SK-N-SH treated with all-trans-retinoic acid at 6 μM for 48 hours (cell line): ENCODE results near the gene CACNA1A.

Source experiments
- ATAC-seq: fragments of 200-7000 bp; cut with Tn5 transposase; 3 replicates; pipeline ENCODE4 v1.9.1; 2020; ENCODE audit warnings: mild to moderate bottlenecking, moderate library complexity
- ARNTL ChIP-seq: fragments of 450-650 bp; formaldehyde crosslinking; IDR thresholded peaks from 2 replicates; pipeline ENCODE4 v1.5.0; 2020; ENCODE audit warnings: low read depth, mild to moderate bottlenecking, moderate library complexity, borderline replicate concordance
- BACH2 ChIP-seq: fragments of 250-450 bp; sonication (Bioruptor Pico); IDR thresholded peaks from 2 replicates; pipeline ENCODE4 v1.9.0; 2021; ENCODE audit warnings: mild to moderate bottlenecking, borderline replicate concordance
- CSDC2 ChIP-seq: fragments of 250-450 bp; sonication (Bioruptor Pico); IDR thresholded peaks from 2 replicates; pipeline ENCODE4 v1.5.0; 2020; ENCODE audit warnings: mild to moderate bottlenecking, moderate library complexity
- CSRNP3 ChIP-seq: fragments of 250-450 bp; sonication (Bioruptor Pico); IDR thresholded peaks from 2 replicates; pipeline ENCODE4 v1.5.1; 2021; ENCODE audit warnings: mild to moderate bottlenecking, moderate library complexity
- ESRRG ChIP-seq: fragments of 250-450 bp; sonication (Bioruptor Pico); IDR thresholded peaks from 2 replicates; pipeline ENCODE4 v1.6.1; 2021; ENCODE audit warnings: mild to moderate bottlenecking
- GLIS3 ChIP-seq: fragments of 250-450 bp; sonication (Bioruptor Pico); IDR thresholded peaks from 2 replicates; pipeline ENCODE4 v1.5.0; 2020; ENCODE audit warnings: mild to moderate bottlenecking, moderate library complexity
- ISL1 ChIP-seq: fragments of 250-450 bp; sonication (Bioruptor Pico); IDR thresholded peaks from 2 replicates; pipeline ENCODE4 v2.1.2; 2022; ENCODE audit warnings: mild to moderate bottlenecking, moderate library complexity
- OSR1 ChIP-seq: fragments of 250-450 bp; sonication (Bioruptor Pico); IDR thresholded peaks from 2 replicates; pipeline ENCODE4 v1.8.0; 2022; ENCODE audit warnings: moderate library complexity, mild to moderate bottlenecking, inconsistent platforms
- PATZ1 ChIP-seq: fragments of 250-450 bp; sonication (Bioruptor Pico); IDR thresholded peaks from 2 replicates; pipeline ENCODE4 v1.8.0; 2020; ENCODE audit warnings: mild to moderate bottlenecking, moderate library complexity, borderline replicate concordance
- PPARA ChIP-seq: fragments of 250-450 bp; sonication (Bioruptor Pico); IDR thresholded peaks from 2 replicates; pipeline ENCODE4 v1.5.0; 2020; ENCODE audit warnings: mild to moderate bottlenecking, borderline replicate concordance
- RARB ChIP-seq: fragments of 250-450 bp; sonication (Bioruptor Pico); IDR thresholded peaks from 2 replicates; pipeline ENCODE4 v1.8.0; 2021; ENCODE audit warnings: mild to moderate bottlenecking, moderate library complexity
- SNAI2 ChIP-seq: fragments of 250-450 bp; sonication (Bioruptor Pico); IDR thresholded peaks from 2 replicates; pipeline ENCODE4 v1.5.0; 2020; ENCODE audit warnings: mild to moderate bottlenecking, moderate library complexity
- TCF4 ChIP-seq: fragments of 250-450 bp; sonication (Bioruptor Pico); IDR thresholded peaks from 2 replicates; pipeline ENCODE4 v1.8.0; 2021; ENCODE audit warnings: mild to moderate bottlenecking, moderate library complexity, borderline replicate concordance
- TOX ChIP-seq: fragments of 250-450 bp; sonication (Bioruptor Pico); IDR thresholded peaks from 2 replicates; pipeline ENCODE4 v1.8.0; 2021; ENCODE audit warnings: mild to moderate bottlenecking, moderate library complexity, borderline replicate concordance
- ZFP3 ChIP-seq: fragments of 250-450 bp; sonication (Bioruptor Pico); IDR thresholded peaks from 2 replicates; pipeline ENCODE4 v1.5.0; 2020; ENCODE audit warnings: mild to moderate bottlenecking, moderate library complexity
- ZFP30 ChIP-seq: fragments of 450-650 bp; formaldehyde crosslinking; IDR thresholded peaks from 2 replicates; pipeline ENCODE4 v1.5.0; 2022; ENCODE audit warnings: mild to moderate bottlenecking, moderate library complexity
- ZNF565 ChIP-seq: fragments of 450-650 bp; formaldehyde crosslinking; conservative IDR thresholded peaks from 2 replicates; pipeline ENCODE4 v1.5.0; 2020; ENCODE audit warnings: low read depth, mild to moderate bottlenecking, moderate library complexity
- ZNF70 ChIP-seq: fragments of 450-650 bp; formaldehyde crosslinking; IDR thresholded peaks from 2 replicates; pipeline ENCODE4 v1.5.0; 2020; ENCODE audit warnings: mild to moderate bottlenecking, moderate library complexity
- ZNF8 ChIP-seq: fragments of 450-650 bp; formaldehyde crosslinking; IDR thresholded peaks from 2 replicates; pipeline ENCODE4 v1.5.0; 2020; ENCODE audit warnings: mild to moderate bottlenecking, moderate library complexity
- TF ChIP-seq, protein P1 (sequence below): fragments of 250-450 bp; sonication (Bioruptor Pico); IDR thresholded peaks from 2 replicates; pipeline ENCODE4 v1.5.1; 2020; ENCODE audit warnings: low read depth, mild to moderate bottlenecking, moderate library complexity
- TF ChIP-seq, protein P2 (sequence below): fragments of 250-450 bp; sonication (Bioruptor Pico); IDR thresholded peaks from 2 replicates; pipeline ENCODE4 v1.8.0; 2021; ENCODE audit warnings: low read depth, mild to moderate bottlenecking, moderate library complexity, borderline replicate concordance
- TF ChIP-seq, protein P3 (sequence below): fragments of 250-450 bp; sonication (Bioruptor Pico); IDR thresholded peaks from 2 replicates; pipeline ENCODE4 v1.5.0; 2020; ENCODE audit warnings: mild to moderate bottlenecking, moderate library complexity

Gene CACNA1A

GRCh38 chr19:13503570-13504235, 2.6 kb downstream of the CACNA1A start:
- TF ChIP-seq, protein P1, sequence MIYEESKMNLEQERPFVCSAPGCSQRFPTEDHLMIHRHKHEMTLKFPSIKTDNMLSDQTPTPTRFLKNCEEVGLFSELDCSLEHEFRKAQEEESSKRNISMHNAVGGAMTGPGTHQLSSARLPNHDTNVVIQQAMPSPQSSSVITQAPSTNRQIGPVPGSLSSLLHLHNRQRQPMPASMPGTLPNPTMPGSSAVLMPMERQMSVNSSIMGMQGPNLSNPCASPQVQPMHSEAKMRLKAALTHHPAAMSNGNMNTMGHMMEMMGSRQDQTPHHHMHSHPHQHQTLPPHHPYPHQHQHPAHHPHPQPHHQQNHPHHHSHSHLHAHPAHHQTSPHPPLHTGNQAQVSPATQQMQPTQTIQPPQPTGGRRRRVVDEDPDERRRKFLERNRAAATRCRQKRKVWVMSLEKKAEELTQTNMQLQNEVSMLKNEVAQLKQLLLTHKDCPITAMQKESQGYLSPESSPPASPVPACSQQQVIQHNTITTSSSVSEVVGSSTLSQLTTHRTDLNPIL (CRISPR knock-in tag) = no peak
- TF ChIP-seq PPARA (CRISPR knock-in tag) (no peak), ZNF565 (CRISPR knock-in tag) (no peak), SNAI2 (CRISPR knock-in tag) (no peak), ISL1 (CRISPR knock-in tag) (no peak), CSDC2 (no peak), ESRRG (CRISPR knock-in tag) (no peak), TOX (no peak), CSRNP3 (CRISPR knock-in tag) (no peak), ARNTL (CRISPR knock-in tag) (no peak)
- TF ChIP-seq, protein P2, sequence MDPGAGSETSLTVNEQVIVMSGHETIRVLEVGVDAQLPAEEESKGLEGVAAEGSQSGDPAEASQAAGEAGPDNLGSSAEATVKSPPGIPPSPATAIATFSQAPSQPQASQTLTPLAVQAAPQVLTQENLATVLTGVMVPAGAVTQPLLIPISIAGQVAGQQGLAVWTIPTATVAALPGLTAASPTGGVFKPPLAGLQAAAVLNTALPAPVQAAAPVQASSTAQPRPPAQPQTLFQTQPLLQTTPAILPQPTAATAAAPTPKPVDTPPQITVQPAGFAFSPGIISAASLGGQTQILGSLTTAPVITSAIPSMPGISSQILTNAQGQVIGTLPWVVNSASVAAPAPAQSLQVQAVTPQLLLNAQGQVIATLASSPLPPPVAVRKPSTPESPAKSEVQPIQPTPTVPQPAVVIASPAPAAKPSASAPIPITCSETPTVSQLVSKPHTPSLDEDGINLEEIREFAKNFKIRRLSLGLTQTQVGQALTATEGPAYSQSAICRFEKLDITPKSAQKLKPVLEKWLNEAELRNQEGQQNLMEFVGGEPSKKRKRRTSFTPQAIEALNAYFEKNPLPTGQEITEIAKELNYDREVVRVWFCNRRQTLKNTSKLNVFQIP (CRISPR knock-in tag) = no peak
- TF ChIP-seq, protein P3, sequence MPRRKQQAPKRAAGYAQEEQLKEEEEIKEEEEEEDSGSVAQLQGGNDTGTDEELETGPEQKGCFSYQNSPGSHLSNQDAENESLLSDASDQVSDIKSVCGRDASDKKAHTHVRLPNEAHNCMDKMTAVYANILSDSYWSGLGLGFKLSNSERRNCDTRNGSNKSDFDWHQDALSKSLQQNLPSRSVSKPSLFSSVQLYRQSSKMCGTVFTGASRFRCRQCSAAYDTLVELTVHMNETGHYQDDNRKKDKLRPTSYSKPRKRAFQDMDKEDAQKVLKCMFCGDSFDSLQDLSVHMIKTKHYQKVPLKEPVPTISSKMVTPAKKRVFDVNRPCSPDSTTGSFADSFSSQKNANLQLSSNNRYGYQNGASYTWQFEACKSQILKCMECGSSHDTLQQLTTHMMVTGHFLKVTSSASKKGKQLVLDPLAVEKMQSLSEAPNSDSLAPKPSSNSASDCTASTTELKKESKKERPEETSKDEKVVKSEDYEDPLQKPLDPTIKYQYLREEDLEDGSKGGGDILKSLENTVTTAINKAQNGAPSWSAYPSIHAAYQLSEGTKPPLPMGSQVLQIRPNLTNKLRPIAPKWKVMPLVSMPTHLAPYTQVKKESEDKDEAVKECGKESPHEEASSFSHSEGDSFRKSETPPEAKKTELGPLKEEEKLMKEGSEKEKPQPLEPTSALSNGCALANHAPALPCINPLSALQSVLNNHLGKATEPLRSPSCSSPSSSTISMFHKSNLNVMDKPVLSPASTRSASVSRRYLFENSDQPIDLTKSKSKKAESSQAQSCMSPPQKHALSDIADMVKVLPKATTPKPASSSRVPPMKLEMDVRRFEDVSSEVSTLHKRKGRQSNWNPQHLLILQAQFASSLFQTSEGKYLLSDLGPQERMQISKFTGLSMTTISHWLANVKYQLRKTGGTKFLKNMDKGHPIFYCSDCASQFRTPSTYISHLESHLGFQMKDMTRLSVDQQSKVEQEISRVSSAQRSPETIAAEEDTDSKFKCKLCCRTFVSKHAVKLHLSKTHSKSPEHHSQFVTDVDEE (CRISPR knock-in tag) = no peak
- TF ChIP-seq, all 23 proteins: peak for 0
- ATAC-seq = no peak

GRCh38 chr19:13502231-13502630, 4.0 kb downstream of the CACNA1A start:
- TF ChIP-seq ARNTL (CRISPR knock-in tag) = no peak
- TF ChIP-seq, protein P2 (CRISPR knock-in tag) = no peak
- no peak for TF ChIP-seq PPARA (CRISPR knock-in tag)
- no peak for TF ChIP-seq ZNF70 (CRISPR knock-in tag)
- TF ChIP-seq GLIS3 (CRISPR knock-in tag) = no peak
- no peak for TF ChIP-seq TOX
- no peak for TF ChIP-seq CSRNP3 (CRISPR knock-in tag)
- TF ChIP-seq OSR1 = no peak
- TF ChIP-seq CSDC2 = no peak
- no peak for TF ChIP-seq RARB (CRISPR knock-in tag)
- TF ChIP-seq BACH2 (CRISPR knock-in tag) = no peak
- no peak for TF ChIP-seq ZFP30
- no peak for TF ChIP-seq PATZ1
- TF ChIP-seq ZFP3 = no peak
- no peak for TF ChIP-seq TCF4
- no peak for TF ChIP-seq SNAI2 (CRISPR knock-in tag)
- no peak for TF ChIP-seq ZNF8 (CRISPR knock-in tag)
- TF ChIP-seq ISL1 (CRISPR knock-in tag) = no peak
- TF ChIP-seq, protein P3 (CRISPR knock-in tag) = no peak
- TF ChIP-seq ESRRG (CRISPR knock-in tag) = no peak
- no peak for ATAC-seq
